ENCODE data around the gene MTA3. TPM values are rescaled to one million over a fixed set of nuclear protein-coding genes. Genes with fewer than 3 reads are reported as not detected.
"Not testable (repeated sequence)": the region's sequence is repeated elsewhere in the genome, so short reads cannot be mapped to it uniquely, and the experiment has no call there.

MTA3 gene
- total RNA-seq, 1 donor from 2014 or later = 117 TPM

DNA sequence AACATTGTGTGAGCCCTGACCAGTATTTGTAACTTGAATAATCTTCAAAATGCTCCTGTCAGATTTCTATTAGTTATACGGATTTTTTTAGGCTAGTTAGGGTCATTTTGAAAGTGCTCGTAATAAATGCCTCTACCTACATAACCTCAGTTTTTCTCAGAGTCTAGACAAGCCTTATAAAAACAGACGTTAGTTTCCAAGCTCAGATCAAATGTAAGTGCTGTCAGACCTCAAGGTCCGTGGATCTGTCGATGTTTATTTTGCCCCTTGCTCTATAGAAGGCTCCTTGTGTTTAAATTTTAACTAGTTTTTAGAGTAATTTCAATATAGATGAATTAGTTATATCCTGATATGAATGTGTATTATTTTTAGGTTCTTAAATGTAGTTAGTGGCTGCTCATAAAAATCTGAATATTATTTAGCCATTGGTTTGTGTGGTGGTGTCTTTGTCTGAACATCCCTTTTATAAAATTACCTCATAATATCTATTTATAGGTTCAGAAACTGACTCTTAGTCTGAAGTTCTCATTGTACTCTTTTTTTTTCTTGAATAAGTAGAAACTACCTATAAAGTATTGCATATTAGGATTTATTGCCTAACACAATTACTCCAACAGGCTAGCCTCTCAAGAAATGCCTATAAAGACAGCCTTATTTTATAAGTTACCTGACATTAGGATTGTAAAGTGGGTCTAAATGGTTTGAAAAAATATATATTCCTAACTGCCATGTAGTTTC lies 71.1 kb downstream of the MTA3 start:
- Histone ChIP-seq H4K20me1 (ENCODE audit: low read depth) (peaks cover 18% of the 10 kb centered on the region), H3K4me2 (peak overlapping the region; percentile 32), H3F3A (ENCODE audit: low read depth) (peaks cover 43% of the 10 kb centered on the region), H3K27me3 (no peaks in the 10 kb centered on the region), H3K4me3 (no peak overlapping the region), H3K9me3 (ENCODE audit: low read depth) (no peaks in the 10 kb centered on the region), H3K4me1 (peaks cover 14% of the 10 kb centered on the region), H2AFZ (replicated peaks) (no peak overlapping the region), H3K36me3 (peaks cover 11% of the 10 kb centered on the region), H3K27ac (no peak overlapping the region), H3K9ac (no peak overlapping the region), H3K79me2 (ENCODE audit: low read depth) (peaks cover 87% of the 10 kb centered on the region)
- TF ChIP-seq EZH2phosphoT487 (IDR thresholded peaks at IDR 0.05) = no peak
- peaks cover 2% of the 10 kb centered on the region for H3K27me3 Mint-ChIP-seq (ENCODE audit: insufficient read depth, low read depth)
- H3K27ac Mint-ChIP-seq = no peak overlapping the region
- no peak for DNase-seq (ENCODE audit: low spot score)
- no peaks in the 10 kb centered on the region for H3K9me3 Mint-ChIP-seq
- H3K4me1 Mint-ChIP-seq = peaks cover 10% of the 10 kb centered on the region
- peaks cover 5% of the 10 kb centered on the region for H3K36me3 Mint-ChIP-seq
- H3K4me3 Mint-ChIP-seq = no peak overlapping the region

DNA sequence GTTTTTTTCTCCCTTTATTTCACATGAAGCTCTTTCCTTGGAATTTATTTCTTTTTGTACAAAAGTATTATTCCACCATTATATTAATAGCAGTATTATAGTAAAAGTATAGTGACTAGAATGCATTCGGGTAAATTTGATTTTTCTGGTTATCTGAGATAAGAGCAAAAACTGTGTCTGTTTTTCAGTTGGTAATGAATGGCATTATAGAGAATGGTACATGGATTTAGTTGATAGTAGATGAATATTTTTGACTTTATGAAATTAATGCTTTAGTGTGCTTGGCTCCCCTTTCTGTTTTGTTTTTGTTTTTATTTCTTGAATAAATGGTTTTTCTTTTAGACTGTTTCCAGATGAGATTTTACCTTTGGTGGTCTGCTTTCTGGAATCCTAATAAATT lies 71.8 kb downstream of the MTA3 start:
- Histone ChIP-seq H3K79me2 (ENCODE audit: low read depth) (peaks cover 79% of the 10 kb centered on the region), H2AFZ (replicated peaks) (no peak overlapping the region), H3K27me3 (no peaks in the 10 kb centered on the region), H3K4me1 (peaks cover 14% of the 10 kb centered on the region), H3K36me3 (peaks cover 14% of the 10 kb centered on the region), H3K4me3 (no peak overlapping the region), H3K9me3 (ENCODE audit: low read depth) (no peaks in the 10 kb centered on the region), H4K20me1 (ENCODE audit: low read depth) (peaks cover 18% of the 10 kb centered on the region), H3K9ac (no peak overlapping the region), H3K27ac (no peak overlapping the region), H3K4me2 (no peak overlapping the region), H3F3A (ENCODE audit: low read depth) (peaks cover 35% of the 10 kb centered on the region)
- H3K27me3 Mint-ChIP-seq (ENCODE audit: insufficient read depth, low read depth) = peaks cover 1% of the 10 kb centered on the region
- no peak for DNase-seq (ENCODE audit: low spot score)
- H3K9me3 Mint-ChIP-seq = no peaks in the 10 kb centered on the region
- no peak overlapping the region for H3K4me3 Mint-ChIP-seq
- TF ChIP-seq, protein P1, sequence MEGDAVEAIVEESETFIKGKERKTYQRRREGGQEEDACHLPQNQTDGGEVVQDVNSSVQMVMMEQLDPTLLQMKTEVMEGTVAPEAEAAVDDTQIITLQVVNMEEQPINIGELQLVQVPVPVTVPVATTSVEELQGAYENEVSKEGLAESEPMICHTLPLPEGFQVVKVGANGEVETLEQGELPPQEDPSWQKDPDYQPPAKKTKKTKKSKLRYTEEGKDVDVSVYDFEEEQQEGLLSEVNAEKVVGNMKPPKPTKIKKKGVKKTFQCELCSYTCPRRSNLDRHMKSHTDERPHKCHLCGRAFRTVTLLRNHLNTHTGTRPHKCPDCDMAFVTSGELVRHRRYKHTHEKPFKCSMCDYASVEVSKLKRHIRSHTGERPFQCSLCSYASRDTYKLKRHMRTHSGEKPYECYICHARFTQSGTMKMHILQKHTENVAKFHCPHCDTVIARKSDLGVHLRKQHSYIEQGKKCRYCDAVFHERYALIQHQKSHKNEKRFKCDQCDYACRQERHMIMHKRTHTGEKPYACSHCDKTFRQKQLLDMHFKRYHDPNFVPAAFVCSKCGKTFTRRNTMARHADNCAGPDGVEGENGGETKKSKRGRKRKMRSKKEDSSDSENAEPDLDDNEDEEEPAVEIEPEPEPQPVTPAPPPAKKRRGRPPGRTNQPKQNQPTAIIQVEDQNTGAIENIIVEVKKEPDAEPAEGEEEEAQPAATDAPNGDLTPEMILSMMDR (IDR thresholded peaks at IDR 0.05) = no peak
- no peak for TF ChIP-seq EZH2phosphoT487 (IDR thresholded peaks at IDR 0.05)
- TF ChIP-seq EZH2 (IDR thresholded peaks at IDR 0.05) = no peak
- H3K36me3 Mint-ChIP-seq = peaks cover 9% of the 10 kb centered on the region
- peaks cover 10% of the 10 kb centered on the region for H3K4me1 Mint-ChIP-seq
- H3K27ac Mint-ChIP-seq = no peak overlapping the region

DNA sequence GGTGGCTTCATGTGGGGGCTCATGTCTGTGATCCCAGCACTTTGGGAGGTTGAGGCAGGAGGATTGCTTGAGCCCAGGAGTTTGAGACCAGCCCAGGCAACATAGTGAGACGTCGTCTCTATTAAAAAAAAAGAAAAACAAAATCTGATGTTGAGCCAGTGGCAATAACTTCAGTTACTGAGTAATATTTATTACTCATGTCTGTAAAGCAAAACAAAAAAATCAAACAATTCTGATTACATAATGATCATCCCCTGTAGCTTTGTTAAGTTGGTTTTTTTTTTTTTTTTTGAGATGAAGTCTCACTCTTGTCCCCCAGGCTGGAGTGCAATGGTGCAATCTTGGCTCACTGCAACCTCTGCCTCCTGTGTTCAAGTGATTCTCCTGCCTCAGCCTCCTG lies 73.9 kb downstream of the MTA3 start:
- not testable (repeated sequence) for H3K4me3 Mint-ChIP-seq, H3K27ac Mint-ChIP-seq

DNA sequence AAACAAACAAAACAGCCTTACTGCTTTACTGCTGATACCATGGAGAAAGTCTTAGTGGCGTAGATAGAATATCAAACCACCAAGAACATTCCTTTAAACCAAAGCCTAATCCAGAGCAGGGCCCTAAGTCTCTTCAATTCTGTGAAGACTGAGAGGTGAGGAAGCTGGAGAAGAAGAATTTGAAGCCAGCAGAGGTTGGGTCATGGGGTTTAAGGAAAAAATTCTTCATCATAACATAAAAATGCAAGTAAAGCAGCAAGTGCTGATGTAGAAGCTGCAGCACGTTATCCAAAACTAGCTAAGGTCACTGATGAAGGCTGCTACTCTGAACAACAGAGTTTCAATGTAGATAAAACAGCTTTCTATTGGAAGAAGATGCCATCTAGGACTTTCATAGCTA lies 77.1 kb downstream of the MTA3 start:
- Mint-ChIP-seq H3K27me3 (ENCODE audit: insufficient read depth, low read depth) (no peaks in the 10 kb centered on the region), H3K9me3 (no peaks in the 10 kb centered on the region), H3K27ac (no peak overlapping the region), H3K4me3 (no peak overlapping the region), H3K36me3 (peaks cover 18% of the 10 kb centered on the region), H3K4me1 (no peaks in the 10 kb centered on the region)
- no peak overlapping the region for H3K9ac ChIP-seq
- H3K9me3 ChIP-seq (ENCODE audit: low read depth) = no peaks in the 10 kb centered on the region
- H3K36me3 ChIP-seq = peaks cover 14% of the 10 kb centered on the region
- TF ChIP-seq EZH2phosphoT487 (IDR thresholded peaks at IDR 0.05) (no peak), EZH2 (IDR thresholded peaks at IDR 0.05) (no peak)
- TF ChIP-seq, protein P1 (IDR thresholded peaks at IDR 0.05) = no peak
- H3K27me3 ChIP-seq = no peaks in the 10 kb centered on the region
- H3K4me2 ChIP-seq = no peak overlapping the region
- no peak for DNase-seq (ENCODE audit: low spot score)
- H3K79me2 ChIP-seq (ENCODE audit: low read depth) = peaks cover 49% of the 10 kb centered on the region
- no peaks in the 10 kb centered on the region for H4K20me1 ChIP-seq (ENCODE audit: low read depth)
- H2AFZ ChIP-seq (replicated peaks) = no peak overlapping the region
- no peak overlapping the region for H3K4me3 ChIP-seq
- H3K4me1 ChIP-seq = no peaks in the 10 kb centered on the region
- no peak overlapping the region for H3K27ac ChIP-seq
- H3F3A ChIP-seq (ENCODE audit: low read depth) = peaks cover 11% of the 10 kb centered on the region

More for the DNA sequence above, 73.9 kb downstream of the MTA3 start:
- not testable (repeated sequence) for H3K9ac ChIP-seq; H3K27ac ChIP-seq; DNase-seq (ENCODE audit: low spot score); H3K27me3 ChIP-seq; H3K4me1 Mint-ChIP-seq; H3K27me3 Mint-ChIP-seq (ENCODE audit: insufficient read depth, low read depth); H3K4me2 ChIP-seq; H3K9me3 ChIP-seq (ENCODE audit: low read depth); H3K4me3 ChIP-seq; H2AFZ ChIP-seq (replicated peaks); H3K9me3 Mint-ChIP-seq
- Histone ChIP-seq H4K20me1 (ENCODE audit: low read depth) (peaks cover 18% of the 10 kb centered on the region), H3F3A (ENCODE audit: low read depth) (peaks cover 21% of the 10 kb centered on the region), H3K79me2 (ENCODE audit: low read depth) (peaks cover 67% of the 10 kb centered on the region), H3K36me3 (peaks cover 14% of the 10 kb centered on the region), H3K4me1 (peaks cover 14% of the 10 kb centered on the region)
- H3K36me3 Mint-ChIP-seq = peaks cover 18% of the 10 kb centered on the region
